A204.1 (cell line): ENCODE measurements around the gene SERPINA4.

Experiments used
- FAIRE-seq: peaks from 2 replicates; lab custom pipeline; 2012; peaks lifted over from hg19 to GRCh38; lab: Jason Lieb, UNC

The SERPINA4 gene

DNA sequence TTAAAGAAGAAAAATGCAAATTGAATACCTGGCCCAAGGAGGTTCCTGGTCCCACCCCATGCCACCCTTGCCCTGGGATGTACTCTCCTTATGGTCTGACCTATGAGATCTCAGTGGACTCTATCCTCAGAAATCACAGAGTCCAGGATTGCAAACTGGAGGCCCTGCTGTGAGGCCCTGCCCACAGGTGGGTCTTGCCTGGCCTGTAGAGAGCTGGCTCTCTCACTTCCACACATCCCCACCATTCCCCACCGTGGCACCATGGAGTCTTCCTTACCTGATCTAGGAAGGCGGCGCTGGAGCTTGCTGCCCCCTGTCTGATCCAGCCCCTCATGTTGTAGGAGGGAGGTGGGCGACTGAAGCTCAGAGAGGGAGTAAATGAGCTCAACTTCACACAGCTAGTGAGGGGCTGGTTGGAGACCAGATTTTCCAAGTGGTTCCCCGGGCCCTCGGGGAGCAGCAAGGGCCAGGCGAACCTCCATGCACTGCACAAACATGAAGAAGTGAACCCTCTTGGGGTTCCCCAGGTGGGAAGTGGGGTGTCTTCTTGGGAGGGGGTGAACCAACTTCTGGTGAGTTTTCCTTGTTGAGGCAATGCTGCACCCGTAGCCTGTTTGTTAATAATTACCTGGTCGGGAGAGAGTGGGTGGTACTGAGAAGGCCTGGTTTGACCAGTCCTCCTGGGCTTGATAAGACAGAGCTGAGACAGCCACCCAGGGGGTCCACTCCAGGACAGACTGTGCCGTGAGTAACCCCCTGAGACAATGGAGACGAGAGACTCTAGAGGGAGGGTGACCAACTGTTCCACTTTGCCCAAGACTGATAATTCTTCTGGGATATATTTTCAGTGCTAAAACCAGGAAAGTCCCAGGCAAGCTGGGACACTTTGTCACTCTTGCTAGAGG, at the start of gene SERPINA4:
Gene SERPINA4, plus strand, starts transcription at position 692 of the 905 bp plus-strand sequence. CDS start 2,041 bp downstream, outside the sequence.
- no peak for FAIRE-seq

DNA sequence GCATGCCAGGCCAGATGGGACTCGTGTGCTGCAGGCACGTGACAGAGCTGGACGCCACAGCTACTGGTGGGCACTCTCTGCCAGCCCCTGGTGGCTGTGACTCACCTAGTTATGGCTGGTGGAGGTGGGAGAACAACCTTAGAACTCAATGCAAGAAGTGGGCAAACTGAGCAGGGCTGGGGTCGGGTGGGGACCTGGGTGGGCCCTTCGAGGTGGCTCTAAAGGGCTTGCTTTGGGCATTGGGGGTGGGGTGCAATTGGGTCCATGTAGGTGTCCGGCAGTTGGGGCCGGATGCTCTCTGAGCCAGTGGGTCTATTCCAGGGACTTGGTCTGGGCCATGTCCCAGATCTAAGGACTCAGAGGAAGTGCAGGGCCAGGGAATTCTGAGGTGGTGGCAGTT, 46.9 kb upstream of the SERPINA4 start:
- FAIRE-seq: no peak

- FAIRE-seq: no peak
Measured at GRCh38 chr14:94515426-94515825, 45.8 kb upstream of the SERPINA4 start.

DNA sequence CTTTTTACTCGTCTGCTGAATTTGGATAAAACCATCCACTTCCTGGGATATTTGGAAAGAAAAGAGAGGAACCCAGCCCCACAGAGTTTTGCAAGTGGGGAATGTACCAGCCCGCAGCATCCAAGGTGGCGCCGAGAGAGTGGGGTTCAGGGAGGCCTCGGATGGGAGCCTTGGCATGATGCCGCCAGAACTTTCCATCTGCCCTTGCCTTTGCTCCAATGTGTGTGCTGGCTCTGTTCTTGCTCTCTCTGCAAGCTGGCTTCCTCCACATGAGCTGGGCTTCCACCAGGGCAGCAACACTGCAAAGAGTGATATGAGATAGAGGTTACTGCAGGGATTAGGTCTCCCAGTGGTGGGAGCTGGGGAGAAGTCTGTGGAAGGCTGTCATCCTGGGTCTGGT, 45.4 kb upstream of the SERPINA4 start:
- no peak for FAIRE-seq

DNA sequence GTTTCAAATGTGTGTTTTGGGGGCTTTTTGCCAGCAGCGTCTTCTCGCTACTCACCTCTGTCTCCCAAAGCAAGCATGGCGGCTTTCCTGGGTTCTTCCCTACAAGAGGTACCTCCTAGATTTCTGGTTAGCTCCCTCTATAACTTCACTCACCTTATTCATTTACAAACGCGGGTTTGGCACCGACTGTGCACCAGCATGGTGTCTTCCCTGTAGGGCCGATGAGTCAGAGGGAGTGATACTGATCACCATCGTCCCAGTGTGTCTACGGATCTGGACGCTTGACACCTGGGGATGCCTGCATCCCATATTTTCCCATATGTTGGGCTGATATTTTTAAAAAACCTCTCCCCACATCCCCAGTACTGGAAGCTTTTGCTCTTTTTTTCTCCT, 44.0 kb upstream of the SERPINA4 start:
- FAIRE-seq: no peak

DNA sequence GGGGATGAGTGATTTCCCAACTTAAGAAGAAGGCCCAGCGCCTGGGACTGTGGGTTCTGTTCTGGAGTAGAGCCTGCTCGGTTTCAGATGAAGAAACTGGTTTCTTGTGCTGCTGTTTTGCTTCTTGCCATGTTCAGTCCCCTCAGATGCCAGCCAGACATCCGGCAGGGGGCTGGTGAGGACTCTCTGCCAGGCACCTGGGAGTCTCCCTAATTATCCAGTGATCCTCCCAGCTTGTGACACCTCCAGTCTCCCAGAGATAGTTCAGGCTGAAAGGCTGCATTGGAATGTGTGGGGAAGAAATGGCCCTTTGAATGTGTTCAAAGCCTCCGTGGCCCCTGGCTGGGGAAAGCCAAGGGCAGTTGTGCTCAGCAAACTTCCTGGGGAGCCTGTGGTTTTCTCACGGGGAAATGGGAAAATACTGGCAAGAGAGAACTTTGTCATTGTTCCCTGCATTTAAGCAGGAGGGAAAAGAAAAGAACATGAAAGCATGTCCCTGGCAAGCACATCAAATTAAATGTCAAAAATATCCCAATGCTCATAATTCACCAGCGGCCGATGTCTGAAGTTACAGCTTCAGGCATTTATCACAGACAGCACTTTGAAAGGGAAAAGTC, 43.5 kb upstream of the SERPINA4 start:
- no peak for FAIRE-seq

DNA sequence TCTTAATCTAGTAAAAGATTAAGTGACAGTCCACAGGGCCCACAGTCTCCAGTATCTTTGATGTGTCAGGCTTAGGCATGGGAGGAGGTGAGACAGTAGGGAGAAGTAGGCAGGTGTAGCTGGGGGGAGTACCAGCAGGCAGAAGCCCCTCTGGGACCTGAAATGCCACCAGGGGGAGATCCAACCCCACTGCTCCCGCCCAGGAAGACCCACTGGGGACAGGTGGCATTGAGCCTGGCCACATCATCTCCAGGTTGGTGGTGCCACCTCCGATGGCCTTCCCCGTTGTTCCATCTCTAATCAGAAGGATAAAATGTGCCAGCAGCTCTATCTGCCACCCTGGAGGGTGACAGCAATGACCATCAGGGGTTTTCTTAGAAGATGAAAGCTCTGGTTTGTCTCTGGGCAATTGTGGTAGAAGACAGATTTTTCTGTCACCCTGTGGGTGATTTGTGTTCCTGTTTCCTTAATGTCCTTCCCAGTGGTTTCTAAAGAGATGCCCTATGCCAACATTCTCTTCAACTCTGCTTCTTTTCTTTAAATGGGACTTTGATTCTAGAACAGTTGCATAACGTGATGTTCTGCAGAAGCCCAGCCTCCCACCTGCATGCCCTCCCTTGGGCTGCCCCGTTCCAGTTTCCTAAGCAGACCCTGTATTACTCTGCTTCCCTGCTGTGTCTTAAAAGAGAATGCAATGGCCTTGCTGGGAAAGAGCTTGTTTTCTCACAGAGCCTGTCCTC, 39.7 kb upstream of the SERPINA4 start:
- FAIRE-seq: no peak

DNA sequence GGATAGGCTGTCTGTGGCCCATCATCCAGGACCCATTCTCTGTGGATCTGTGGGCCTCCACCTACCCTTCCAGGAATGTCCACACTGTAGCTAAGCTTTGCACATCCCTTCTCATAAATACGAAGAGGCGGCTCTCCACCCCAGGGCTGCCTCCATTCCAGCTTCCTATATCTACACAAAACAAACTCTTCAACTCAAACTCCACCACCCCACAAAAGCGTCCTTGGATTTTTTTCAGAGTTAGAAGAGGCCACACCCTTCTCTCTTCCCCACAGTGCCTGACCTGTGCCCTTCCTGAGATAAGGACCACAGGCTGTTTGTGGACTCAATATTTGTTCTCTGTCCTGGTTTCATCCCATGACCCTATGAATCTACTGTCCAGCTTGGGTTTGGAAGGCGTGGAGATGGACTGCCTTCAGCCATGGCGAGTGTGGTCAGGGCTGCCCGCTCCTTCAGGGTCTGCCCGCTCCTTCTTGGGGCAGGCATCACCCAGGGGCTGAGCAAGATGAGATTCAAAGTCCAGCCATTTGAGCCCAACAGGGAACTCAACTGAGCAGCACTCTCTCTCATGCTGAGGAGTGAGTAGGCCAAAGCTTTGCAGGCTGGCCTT, 39.0 kb upstream of the SERPINA4 start:
- no peak for FAIRE-seq

- FAIRE-seq: no peak
Measured at GRCh38 chr14:94523265-94523664, 38.0 kb upstream of the SERPINA4 start.

GRCh38 chr14:94524093-94524492, 37.1 kb upstream of the SERPINA4 start:
- FAIRE-seq: no peak

DNA sequence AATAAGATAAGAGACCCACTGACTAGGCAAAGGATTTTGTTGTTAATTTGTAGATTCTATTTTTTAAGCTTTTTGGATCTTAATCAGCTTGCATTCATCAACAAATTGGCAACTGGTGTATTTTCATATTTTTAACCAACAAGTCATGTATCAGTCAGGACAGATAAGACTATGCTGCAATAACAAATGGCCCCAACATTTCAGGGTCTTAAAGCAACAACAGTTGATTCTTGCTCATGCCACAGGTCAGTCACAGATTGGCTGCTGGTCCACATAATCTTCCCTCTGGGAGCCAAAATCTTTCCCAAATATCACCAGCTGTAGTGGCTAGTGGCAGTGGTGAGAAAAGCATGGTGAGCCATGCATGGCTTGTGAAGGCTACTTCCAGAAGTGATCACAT, 30.1 kb upstream of the SERPINA4 start:
- no peak for FAIRE-seq

DNA sequence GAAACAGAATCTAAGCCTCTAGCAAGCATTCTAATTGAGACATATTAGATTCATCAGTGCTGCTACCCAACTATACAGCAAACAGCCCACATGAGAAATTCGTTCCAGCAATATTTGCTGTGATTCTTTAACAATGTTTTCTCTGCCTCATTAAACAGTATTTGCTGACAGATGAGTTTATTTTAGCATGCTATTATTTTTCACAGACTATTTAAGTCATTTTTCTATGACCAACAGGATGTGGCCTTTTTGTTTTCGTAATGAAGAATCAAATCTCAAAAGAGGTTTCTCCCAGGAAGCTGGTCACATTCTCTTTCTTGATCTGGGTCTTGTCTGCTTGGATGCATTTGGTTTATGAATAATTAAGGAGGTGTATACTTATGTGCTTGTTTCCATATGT, 28.8 kb upstream of the SERPINA4 start:
- no peak for FAIRE-seq

GRCh38 chr14:94535506-94535905, 25.7 kb upstream of the SERPINA4 start:
- no peak for FAIRE-seq

- no peak for FAIRE-seq
Measured at GRCh38 chr14:94536836-94537235, 24.4 kb upstream of the SERPINA4 start.

- FAIRE-seq: no peak
Measured at GRCh38 chr14:94538070-94538740, 23.0 kb upstream of the SERPINA4 start.

DNA sequence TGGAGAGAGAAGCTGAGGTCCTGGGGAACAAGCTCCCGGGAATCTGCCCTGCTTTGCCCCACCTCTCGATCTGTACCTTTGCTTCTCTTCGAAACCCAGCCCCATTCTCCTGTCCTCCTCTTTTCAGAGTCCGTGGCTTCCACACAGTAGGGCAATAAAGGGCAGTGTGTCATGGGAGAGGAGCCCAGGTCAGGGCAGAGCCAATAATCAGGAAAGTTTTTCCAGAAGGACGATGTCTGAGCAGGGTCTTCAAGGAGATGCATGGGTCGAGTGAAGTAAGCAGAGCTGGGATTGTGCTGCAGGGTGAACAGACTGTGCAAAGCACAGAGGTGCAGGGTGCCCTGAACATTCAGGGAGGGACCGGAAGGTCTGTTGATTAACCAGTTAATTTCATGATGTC, 22.1 kb upstream of the SERPINA4 start:
- no peak for FAIRE-seq

- FAIRE-seq: no peak
Measured at GRCh38 chr14:94540031-94540794, 21.0 kb upstream of the SERPINA4 start.

DNA sequence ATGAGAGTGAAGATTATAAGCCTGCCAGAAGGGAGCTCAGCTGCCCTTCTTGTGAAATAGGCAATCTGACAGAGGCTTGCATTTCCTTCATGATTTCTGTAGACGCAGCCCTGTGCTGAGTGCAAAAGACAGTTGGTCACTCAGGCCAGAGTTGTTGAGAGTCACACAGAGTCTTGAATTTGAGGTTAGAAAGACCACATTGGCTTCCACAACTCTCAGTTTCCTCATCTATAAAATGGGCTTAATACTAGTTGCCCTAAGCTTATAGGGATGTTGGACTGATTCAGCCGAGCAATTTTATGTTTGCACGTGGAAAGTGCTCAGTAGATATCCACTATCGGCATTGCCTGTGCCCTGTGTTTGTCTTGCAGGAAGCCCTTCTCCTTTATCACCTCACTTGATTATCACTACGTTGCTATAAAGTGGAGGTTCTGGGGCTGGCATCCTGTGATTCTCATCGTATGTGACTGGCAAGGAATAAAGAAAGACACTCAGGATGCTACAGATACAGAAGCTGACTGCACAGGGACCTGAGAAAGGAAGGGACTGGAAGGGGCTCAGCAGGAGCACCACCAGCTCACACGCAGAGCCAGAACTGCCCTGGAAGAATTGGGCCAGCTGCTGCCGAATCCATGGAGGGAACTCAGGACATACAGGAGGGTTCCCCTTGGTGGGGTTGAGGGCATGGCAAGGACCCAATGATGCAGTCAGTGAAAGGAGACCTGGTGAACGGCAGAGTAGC, 19.8 kb upstream of the SERPINA4 start:
- no peak for FAIRE-seq

GRCh38 chr14:94542111-94542810, 19.0 kb upstream of the SERPINA4 start:
- FAIRE-seq: no peak
